VCaP (cell line): ENCODE results near the gene COL18A1.

ENCODE experiments used
- H3K27ac ChIP-seq: fragments of 450-650 bp; 2 replicates; pipeline ENCODE4 v1.5.1; 2017
- CTCF ChIP-seq: fragments of 450-650 bp; conservative IDR thresholded peaks from 2 replicates; pipeline ENCODE4 v1.5.1; 2017; ENCODE audit warnings: mild to moderate bottlenecking, moderate library complexity

Gene COL18A1

GRCh38 chr21:45524756-45525152, 119.8 kb downstream of the COL18A1 start:
- peak overlapping the region; percentile 68 for H3K27ac ChIP-seq
- no peak for TF ChIP-seq CTCF

DNA sequence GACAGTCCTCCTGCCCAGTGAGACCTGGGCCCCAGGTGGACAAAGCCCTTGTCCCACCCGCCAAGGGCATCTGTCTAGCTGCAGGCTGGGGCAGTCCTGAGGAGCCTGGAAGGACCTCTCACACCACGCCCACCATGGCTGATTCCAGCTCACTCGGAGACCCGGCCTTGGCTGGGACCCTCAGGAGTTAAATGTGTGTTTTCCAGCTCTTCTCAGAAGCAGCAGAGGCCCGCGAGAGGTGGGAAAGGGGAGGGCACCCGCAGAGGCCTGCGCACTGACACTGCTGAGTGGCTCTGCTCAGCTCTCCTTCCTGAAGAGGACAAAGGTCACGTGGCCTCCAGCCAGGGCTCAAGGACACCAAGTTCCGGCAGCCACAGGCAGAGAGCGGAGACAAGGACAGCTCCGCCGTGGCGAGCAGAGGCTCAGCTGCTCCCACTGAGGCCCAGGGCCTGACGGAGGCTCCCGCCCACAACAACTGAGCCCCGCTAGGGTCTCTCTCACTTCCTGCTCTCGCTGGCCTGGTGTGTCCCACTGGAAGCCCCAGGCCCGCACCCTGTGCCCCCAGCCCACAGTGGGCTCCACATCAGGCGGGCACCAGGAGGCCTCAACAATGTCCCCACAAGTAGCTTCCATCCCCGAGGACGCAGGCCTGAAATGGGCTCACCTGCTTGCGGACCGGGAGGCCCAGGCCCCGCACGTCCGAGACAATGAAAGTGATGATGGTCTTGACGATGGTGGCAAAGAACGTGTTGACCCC, 120.4 kb downstream of the COL18A1 start:
- H3K27ac ChIP-seq: peak overlapping the region; percentile 68
- TF ChIP-seq CTCF: no peak

- peak overlapping the region; percentile 68 for H3K27ac ChIP-seq
- no peak for TF ChIP-seq CTCF
Measured at GRCh38 chr21:45525910-45526306, 120.9 kb downstream of the COL18A1 start.

DNA sequence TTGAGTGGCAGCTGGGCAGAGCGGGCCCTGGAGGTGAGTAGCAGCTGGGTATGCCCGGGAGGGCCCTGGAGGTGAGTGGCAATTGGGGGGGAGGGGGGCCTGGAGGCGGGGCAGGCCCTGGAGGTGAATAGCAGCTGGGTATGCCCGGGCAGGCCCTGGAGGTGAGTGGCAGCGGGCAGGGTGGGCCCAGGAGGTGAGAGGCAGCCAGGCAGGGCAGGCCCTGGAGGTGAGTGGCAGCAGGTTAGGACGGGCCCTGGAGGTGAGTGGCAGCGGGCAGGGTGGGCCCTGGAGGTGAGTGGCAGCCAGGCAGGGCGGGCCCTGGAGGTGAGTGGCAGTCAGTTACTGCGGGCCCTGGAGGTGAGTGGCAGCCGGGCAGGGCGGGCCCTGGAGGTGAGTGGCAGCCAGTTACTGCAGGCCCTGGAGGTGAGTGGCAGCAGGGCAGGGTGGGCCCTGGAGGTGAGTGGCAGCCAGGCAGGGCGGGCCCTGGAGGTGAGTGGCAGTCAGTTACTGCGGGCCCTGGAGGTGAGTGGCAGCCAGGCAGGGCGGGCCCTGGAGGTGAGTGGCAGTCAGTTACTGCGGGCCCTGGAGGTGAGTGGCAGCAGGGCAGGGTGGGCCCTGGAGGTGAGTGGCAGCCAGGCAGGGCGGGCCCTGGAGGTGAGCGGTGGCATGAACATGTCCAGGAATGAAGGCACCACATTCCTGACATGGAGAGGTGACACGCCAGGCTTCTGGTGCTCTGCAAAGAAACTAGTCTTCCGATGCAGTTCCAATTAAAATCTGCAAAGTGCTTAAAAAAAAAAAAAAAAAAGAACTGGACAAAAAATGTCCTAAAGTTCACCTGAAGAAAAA, 122.4 kb downstream of the COL18A1 start:
- H3K27ac ChIP-seq: peak overlapping the region; percentile 68

DNA sequence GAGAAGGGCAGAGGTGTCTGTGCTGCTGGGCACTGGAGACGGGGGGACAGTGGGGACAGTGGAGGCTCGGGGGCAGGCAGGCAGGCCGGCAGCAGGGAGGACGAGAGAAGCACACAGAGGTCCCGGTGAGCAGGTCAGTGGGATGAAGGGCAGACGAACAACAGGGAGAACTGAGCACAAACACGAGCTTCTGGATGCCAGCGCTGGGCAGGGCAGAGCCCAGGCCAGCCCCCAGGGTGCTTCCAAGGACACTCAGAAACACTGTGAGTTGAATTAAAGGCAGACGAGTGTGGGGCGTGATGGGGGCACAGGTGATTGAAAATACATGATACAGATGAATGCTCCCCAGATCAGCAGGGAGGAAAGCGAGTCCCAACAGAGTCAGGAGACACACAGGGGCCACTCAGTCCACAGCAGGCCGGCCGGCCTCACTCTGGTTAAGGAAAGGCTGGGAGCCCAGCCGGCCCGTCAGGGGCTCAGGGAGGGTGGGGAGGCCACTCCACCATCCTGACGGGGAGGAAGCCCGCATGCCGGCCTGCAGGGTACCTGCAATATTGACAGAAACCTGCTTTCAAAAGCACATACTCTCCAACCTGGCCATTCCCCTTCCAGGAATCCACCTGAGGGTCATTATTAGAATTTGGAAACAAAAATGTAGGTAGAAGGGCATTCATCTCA, 123.2 kb downstream of the COL18A1 start:
- no peak for TF ChIP-seq CTCF
- peak overlapping the region; percentile 33 for H3K27ac ChIP-seq

GRCh38 chr21:45528981-45529784, 124.2 kb downstream of the COL18A1 start:
- TF ChIP-seq CTCF: no peak
- H3K27ac ChIP-seq: peak overlapping the region; percentile 33; the same call in 1 of the 2 replicates

- TF ChIP-seq CTCF: no peak
- H3K27ac ChIP-seq: no peak overlapping the region
Measured at GRCh38 chr21:45529785-45530422, 124.9 kb downstream of the COL18A1 start.
